Gastrocnemius medialis (tissue), 4 donors: ENCODE measurements around the gene PFDN2. TPM values are rescaled to one million over a fixed set of nuclear protein-coding genes. Genes with fewer than 3 reads are reported as not detected.

Source experiments
- ATAC-seq, 2 donors: fragments of 150-250 bp; one replicate each; pipeline ENCODE4 v1.9.1; 2016
- DNase-seq, 2 donors: peaks; one replicate each; pipeline ENCODE4 v3.0.0-alpha.2; 2019
- H3K27ac ChIP-seq, 4 donors: fragments of 200-600 bp; sonication (generic); 1 replicate in 1 of 4; 2 replicates in 3 of 4; pipeline ENCODE4 v1.5.1; 2016 to 2018; ENCODE audit warnings: mild to moderate bottlenecking in 2 of 4, moderate library complexity in 1 of 4
- H3K27me3 ChIP-seq, 3 donors: fragments of 200-600 bp; sonication (generic) in 2 of 3; 1 replicate in 1 of 3; 2 replicates in 2 of 3; pipeline versions ENCODE4 v1.5.1 to v1.6.0; 2016 to 2019; ENCODE audit warnings: mild to moderate bottlenecking in 1 of 3, moderate library complexity in 1 of 3
- H3K36me3 ChIP-seq, 2 donors: fragments of 200-600 bp; sonication (generic) in 1 of 2; one replicate each; pipeline ENCODE4 v1.5.1; 2017 to 2018
- H3K4me1 ChIP-seq, 2 donors: fragments of 200-600 bp; sonication (generic) in 1 of 2; one replicate each; pipeline ENCODE4 v1.5.1; 2016 to 2017; ENCODE audit warnings: mild to moderate bottlenecking in 2 of 2
- H3K4me3 ChIP-seq, 4 donors: fragments of 200-600 bp; sonication (generic) in 3 of 4; 1 replicate in 1 of 4; 2 replicates in 3 of 4; pipeline ENCODE4 v1.5.1; 2016 to 2019; ENCODE audit warnings: mild to moderate bottlenecking in 2 of 4
- H3K9me3 ChIP-seq, 3 donors: fragments of 200-600 bp; sonication (generic) in 2 of 3; 1 replicate in 1 of 3; 2 replicates in 2 of 3; pipeline ENCODE4 v1.5.1; 2016 to 2019
- CTCF ChIP-seq, 5 experiments: fragments of 450-650 bp in 3 of 5; fragments of 200-600 bp in 2 of 5; sonication (generic) in 2 of 5; IDR thresholded peaks in 4 of 5; conservative IDR thresholded peaks in 1 of 5; 1 replicate in 4 of 5; 2 replicates in 1 of 5; pipeline ENCODE4 v1.5.1; 2016 to 2019; ENCODE audit warnings: antibody characterized with exemption in 5 of 5, mild to moderate bottlenecking in 3 of 5, moderate library complexity in 3 of 5
- POLR2A ChIP-seq, 2 donors: fragments of 450-650 bp; IDR thresholded peaks; one replicate each; pipeline ENCODE4 v1.6.1; 2017; ENCODE audit warnings: antibody characterized with exemption in 2 of 2, mild to moderate bottlenecking in 2 of 2, moderate library complexity in 2 of 2
- in situ Hi-C, 4 donors: fragments of 200-750 bp; cut with MboI; loops; one replicate each; pipeline versions ENCODE4 v1.15.0 to v1.8.0; 2017; ENCODE audit warnings: low sequenced_read_pairs in 4 of 4
- intact Hi-C: fragments of 100-400 bp; cut with DNase I; formaldehyde crosslinking; loops from one replicate; pipeline ENCODE4 v1.15.1; 2023; ENCODE audit warnings: low total_unique reads
- total RNA-seq, 4 donors: library from RNA; depleted of rRNA; stranded (reverse); fragments of >200 nt; gene quantifications; one replicate each; pipeline versions ENCODE4 v1.1.0 to v1.2.3, GENCODE V29; 2016

Gene PFDN2
- total RNA-seq, 4 donors from 2014 or later: 62.4 to 106 (median 74.1) TPM

GRCh38 chr1:161106431-161106830, 11.4 kb downstream of the PFDN2 start:
- in situ Hi-C loops: no loop called here
- TF ChIP-seq CTCF (IDR thresholded peaks at IDR 0.05 in 4 of 5, conservative IDR thresholded peaks at IDR 0.05 in 1 of 5) (no peak), POLR2A (IDR thresholded peaks at IDR 0.05) (no peak)
- Histone ChIP-seq H3K9me3 (no peaks in the 10 kb centered on the region), H3K27me3 (no peaks in the 10 kb centered on the region), H3K27ac (no peak overlapping the region), H3K4me1 (no peaks in the 10 kb centered on the region), H3K4me3 (no peak overlapping the region), H3K36me3 (peaks cover 0 to 12% of the 10 kb centered on the region in 2 donors)
- intact Hi-C loops: no loop called here
- no peak for DNase-seq
- no peak for ATAC-seq

- H3K27me3 ChIP-seq: no peaks in the 10 kb centered on the region
- H3K36me3 ChIP-seq: peaks cover 0 to 28% of the 10 kb centered on the region in 2 donors
- intact Hi-C loops (no loop called here), in situ Hi-C loops (no loop called here)
- no peaks in the 10 kb centered on the region for H3K9me3 ChIP-seq
- H3K27ac ChIP-seq: no peak overlapping the region
- DNase-seq (no peak), ATAC-seq (no peak)
- TF ChIP-seq CTCF (IDR thresholded peaks at IDR 0.05 in 4 of 5, conservative IDR thresholded peaks at IDR 0.05 in 1 of 5) (no peak), POLR2A (IDR thresholded peaks at IDR 0.05) (no peak)
- H3K4me1 ChIP-seq: peaks cover 5 to 19% of the 10 kb centered on the region in 2 donors
- H3K4me3 ChIP-seq: no peak overlapping the region
Observed at GRCh38 chr1:161100556-161100955, 17.3 kb downstream of the PFDN2 start.

- Histone ChIP-seq H3K27ac (no peak overlapping the region), H3K4me3 (peak overlapping the region in 2 of 4 donors; percentile 67 to 80), H3K36me3 (peaks cover 0 to 28% of the 10 kb centered on the region in 2 donors), H3K4me1 (peaks cover 5 to 19% of the 10 kb centered on the region in 2 donors), H3K27me3 (no peaks in the 10 kb centered on the region), H3K9me3 (no peaks in the 10 kb centered on the region)
- TF ChIP-seq CTCF (IDR thresholded peaks at IDR 0.05 in 4 of 5, conservative IDR thresholded peaks at IDR 0.05 in 1 of 5) (no peak), POLR2A (IDR thresholded peaks at IDR 0.05) (no peak)
- DNase-seq (no peak), ATAC-seq (no peak)
- intact Hi-C loops (loop anchor here (10.0 kb wide), 1 partner anchor 264 kb away; no protein-coding TSS in a partner anchor), in situ Hi-C loops (loop anchor here in 2 of 4 donors (10.0 kb wide), 1 partner anchor 104 kb away; no protein-coding TSS in a partner anchor)
Observed at GRCh38 chr1:161099090-161099802, 18.6 kb downstream of the PFDN2 start.

GRCh38 chr1:161098210-161099068, 19.4 kb downstream of the PFDN2 start, which contains the start of gene KLHDC9:
KLHDC9 (plus strand) TSS chr1:161098361; CDS start chr1:161098536, 175 bp downstream.
- DNase-seq (peak; percentile 28 to 68), ATAC-seq (peak; percentile 70 to 84)
- peaks cover 5 to 19% of the 10 kb centered on the region in 2 donors for H3K4me1 ChIP-seq
- no peak for TF ChIP-seq CTCF (IDR thresholded peaks at IDR 0.05 in 4 of 5, conservative IDR thresholded peaks at IDR 0.05 in 1 of 5)
- no peak for TF ChIP-seq POLR2A (IDR thresholded peaks at IDR 0.05)
- peaks cover 0 to 28% of the 10 kb centered on the region in 2 donors for H3K36me3 ChIP-seq
- no peaks in the 10 kb centered on the region for H3K9me3 ChIP-seq
- peak within 1 kb of the TSS; percentile 62 to 80 (median 66) for H3K4me3 ChIP-seq
- intact Hi-C loops: loop anchor here (10.0 kb wide), 1 partner anchor 264 kb away; no protein-coding TSS in a partner anchor
- H3K27me3 ChIP-seq: no peaks in the 10 kb centered on the region
- in situ Hi-C loops: loop anchor here in 2 of 4 donors (10.0 kb wide), 1 partner anchor 104 kb away; no protein-coding TSS in a partner anchor
- peak within 1 kb of the TSS; percentile 62 to 74 (median 68) for H3K27ac ChIP-seq
